HG03439 (cell line): Measurements from ENCODE around the gene ATP5MC2.
"Not testable (repeated sequence)": the region's sequence is repeated elsewhere in the genome, so short reads cannot be mapped to it uniquely, and the experiment has no call there.

Source experiments
- ATAC-seq: cut with Tn5 transposase; IDR thresholded peaks from one replicate; pipeline ENCODE4 v1.9.1; 2021; ENCODE audit warnings: mild to moderate bottlenecking, moderate library complexity; ENCODE audit not compliant: unreplicated experiment

Gene ATP5MC2

GRCh38 chr12:53695152-53696145, 19.6 kb upstream of the ATP5MC2 start:
- no peak for ATAC-seq

- ATAC-seq = no peak
Observed at GRCh38 chr12:53694756-53695151, 18.9 kb upstream of the ATP5MC2 start.

- ATAC-seq = no peak
Observed at GRCh38 chr12:53688134-53688533, 12.3 kb upstream of the ATP5MC2 start.

- ATAC-seq = no peak
Observed at GRCh38 chr12:53686436-53686835, 10.6 kb upstream of the ATP5MC2 start.

- no peak for ATAC-seq
Observed at GRCh38 chr12:53684654-53685220, 8.9 kb upstream of the ATP5MC2 start.

- no peak for ATAC-seq
Observed at GRCh38 chr12:53683983-53684382, 8.1 kb upstream of the ATP5MC2 start.

- ATAC-seq = no peak
Observed at GRCh38 chr12:53683494-53683893, 7.6 kb upstream of the ATP5MC2 start.

- not testable (repeated sequence) for ATAC-seq
Observed at GRCh38 chr12:53680061-53680460, 4.2 kb upstream of the ATP5MC2 start.

GRCh38 chr12:53677800-53678148, 1.9 kb upstream of the ATP5MC2 start:
- no peak for ATAC-seq

- ATAC-seq = no peak
Observed at GRCh38 chr12:53677016-53677799, 1.3 kb upstream of the ATP5MC2 start.

GRCh38 chr12:53676656-53677015, 753 bp upstream of the ATP5MC2 start:
- ATAC-seq = no peak

- ATAC-seq = no peak
Observed at GRCh38 chr12:53674977-53675700, 744 bp downstream of the ATP5MC2 start.

GRCh38 chr12:53670971-53671370, 4.9 kb downstream of the ATP5MC2 start:
- ATAC-seq = no peak

- ATAC-seq = no peak
Observed at GRCh38 chr12:53670308-53670707, 5.6 kb downstream of the ATP5MC2 start.

GRCh38 chr12:53667080-53667479, 8.8 kb downstream of the ATP5MC2 start:
- ATAC-seq = no peak

- ATAC-seq = no peak
Observed at GRCh38 chr12:53664936-53665335, 10.9 kb downstream of the ATP5MC2 start.

GRCh38 chr12:53664191-53664590, 11.7 kb downstream of the ATP5MC2 start:
- no peak for ATAC-seq

GRCh38 chr12:53660041-53660440, 15.8 kb downstream of the ATP5MC2 start:
- no peak for ATAC-seq

- ATAC-seq = no peak
Observed at GRCh38 chr12:53659571-53659981, 16.3 kb downstream of the ATP5MC2 start.

GRCh38 chr12:53659011-53659551, 16.8 kb downstream of the ATP5MC2 start:
- ATAC-seq = no peak

GRCh38 chr12:53657041-53657440, 18.8 kb downstream of the ATP5MC2 start:
- ATAC-seq = no peak
